GM15510 (cell line): ENCODE results near the gene KRTAP5-11.

Source experiments
- POLR2A ChIP-seq: IDR thresholded peaks from 3 replicates; pipeline ENCODE4 v1.6.1; 2011; ENCODE audit warnings: borderline replicate concordance; ENCODE audit not compliant: insufficient read length; ENCODE audit errors: extremely low read depth

Gene KRTAP5-11, protein sequence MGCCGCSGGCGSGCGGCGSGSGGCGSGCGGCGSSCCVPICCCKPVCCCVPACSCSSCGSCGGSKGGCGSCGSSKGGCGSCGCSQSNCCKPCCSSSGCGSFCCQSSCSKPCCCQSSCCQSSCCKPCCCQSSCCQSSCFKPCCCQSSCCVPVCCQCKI

DNA sequence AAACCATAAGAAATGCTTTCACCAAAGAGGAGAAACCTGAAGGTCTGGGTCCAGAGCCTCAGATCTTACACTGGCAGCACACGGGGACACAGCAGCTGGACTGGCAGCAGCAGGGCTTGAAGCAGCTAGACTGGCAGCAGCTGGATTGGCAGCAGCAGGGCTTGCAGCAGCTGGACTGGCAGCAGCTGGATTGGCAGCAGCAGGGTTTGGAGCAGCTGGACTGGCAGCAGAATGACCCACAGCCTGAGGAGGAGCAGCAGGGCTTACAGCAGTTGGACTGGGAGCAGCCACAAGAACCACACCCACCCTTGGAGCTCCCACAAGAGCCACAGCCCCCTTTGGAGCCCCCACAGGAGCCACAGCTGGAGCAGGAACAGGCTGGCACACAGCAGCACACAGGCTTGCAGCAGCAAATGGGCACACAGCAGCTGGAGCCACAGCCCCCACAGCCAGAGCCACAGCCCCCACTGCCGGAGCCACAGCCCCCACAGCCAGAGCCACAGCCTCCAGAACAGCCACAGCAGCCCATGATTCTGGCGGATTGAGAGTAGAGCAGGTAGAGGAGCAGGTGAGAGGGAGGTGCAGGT lies at the start of gene KRTAP5-11:
TSS of gene KRTAP5-11 (minus strand) at position 567 of the 587 bp plus-strand sequence. CDS start at position 529, 38 bp downstream.
- no peak for TF ChIP-seq POLR2A

DNA sequence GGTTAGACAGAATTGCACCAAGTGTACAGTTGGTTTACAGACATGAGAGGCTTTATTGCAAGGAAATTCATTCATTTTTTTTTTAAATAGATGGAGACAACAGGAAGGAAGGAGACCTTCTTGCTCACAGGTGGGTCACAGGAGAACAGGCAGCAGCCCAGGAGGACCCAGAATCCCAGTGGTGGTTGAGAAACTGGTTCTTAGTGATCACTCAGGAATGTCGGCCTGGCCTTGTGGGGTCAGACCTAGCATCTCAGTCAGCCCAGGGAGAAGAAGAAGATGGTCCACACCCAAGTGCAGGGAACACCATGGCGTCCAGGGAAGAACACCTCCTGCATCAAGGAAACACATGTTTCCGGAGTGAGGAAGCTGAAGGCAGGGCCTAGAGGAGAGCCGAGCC lies 849 bp downstream of the KRTAP5-11 start:
- no peak for TF ChIP-seq POLR2A

DNA sequence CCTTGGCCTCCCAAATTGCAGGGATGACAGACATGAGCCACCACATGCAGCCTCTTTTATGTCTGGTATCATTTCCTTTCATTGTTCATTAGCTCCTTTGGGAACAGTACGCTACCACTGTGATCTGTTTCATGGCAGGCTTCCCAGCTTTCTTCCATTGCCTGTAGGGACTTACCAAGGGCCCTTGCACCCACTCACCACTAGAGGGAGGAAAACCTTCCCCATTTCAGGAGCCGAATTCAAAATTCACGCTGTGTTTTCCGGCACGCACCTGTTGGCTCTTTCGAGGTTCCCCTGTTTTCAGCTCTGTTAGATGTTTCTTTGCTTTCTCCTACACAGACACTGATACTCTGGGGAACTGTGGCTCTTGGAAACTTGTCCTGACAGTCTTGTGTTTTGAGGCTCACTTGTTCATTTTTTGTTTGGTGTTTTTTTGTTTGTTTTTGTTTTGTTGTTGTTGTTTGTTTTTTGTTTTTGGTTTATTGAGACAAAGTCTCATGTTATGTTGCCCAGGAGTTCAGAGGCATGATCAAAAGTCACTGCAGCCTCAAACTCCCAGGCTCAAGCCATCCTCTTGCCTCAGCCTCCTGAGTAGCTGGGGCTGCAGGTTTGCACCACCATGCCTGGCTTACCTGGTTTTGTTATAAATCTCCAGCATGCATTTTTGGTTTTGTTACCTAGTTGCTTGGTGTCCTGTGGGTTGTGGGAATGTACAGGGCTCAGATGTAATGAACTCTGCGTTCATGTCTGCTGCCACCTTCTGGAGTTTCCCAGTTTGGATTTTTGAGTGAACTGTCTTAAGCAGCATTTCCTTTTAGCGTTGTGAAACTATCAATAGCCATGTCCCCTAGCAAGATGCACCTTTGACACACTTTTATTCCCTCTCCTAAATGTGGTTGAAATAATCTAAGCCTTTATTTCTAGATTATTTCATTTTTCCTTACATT lies 2.3 kb downstream of the KRTAP5-11 start:
- no peak for TF ChIP-seq POLR2A

GRCh38 chr11:71577469-71578004 lies 5.1 kb downstream of the KRTAP5-11 start:
- TF ChIP-seq POLR2A: no peak

- TF ChIP-seq POLR2A: no peak
These were observed 6.8 kb downstream of the KRTAP5-11 start for GRCh38 chr11:71575723-71576424.

DNA sequence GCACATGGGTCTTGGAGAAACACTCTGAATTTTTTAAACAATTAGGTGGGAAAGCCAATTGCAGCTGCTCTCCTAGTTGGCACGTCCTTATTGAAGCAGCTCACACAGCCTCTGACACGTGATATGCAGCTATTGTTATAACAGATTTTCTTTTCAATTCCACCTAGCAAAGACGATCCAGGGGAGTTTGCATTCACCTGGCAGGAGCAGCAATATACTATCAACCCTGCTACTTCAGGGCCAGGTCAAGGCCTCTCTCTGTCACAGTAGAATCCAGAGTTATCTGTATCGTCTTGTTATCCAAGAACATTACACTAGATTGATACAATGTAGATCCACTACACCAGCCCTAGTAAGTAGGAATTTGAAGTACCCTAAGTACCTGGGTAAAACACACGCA lies 8.3 kb downstream of the KRTAP5-11 start:
- TF ChIP-seq POLR2A: no peak

- no peak for TF ChIP-seq POLR2A
These were observed 9.9 kb downstream of the KRTAP5-11 start for GRCh38 chr11:71572811-71573210.

DNA sequence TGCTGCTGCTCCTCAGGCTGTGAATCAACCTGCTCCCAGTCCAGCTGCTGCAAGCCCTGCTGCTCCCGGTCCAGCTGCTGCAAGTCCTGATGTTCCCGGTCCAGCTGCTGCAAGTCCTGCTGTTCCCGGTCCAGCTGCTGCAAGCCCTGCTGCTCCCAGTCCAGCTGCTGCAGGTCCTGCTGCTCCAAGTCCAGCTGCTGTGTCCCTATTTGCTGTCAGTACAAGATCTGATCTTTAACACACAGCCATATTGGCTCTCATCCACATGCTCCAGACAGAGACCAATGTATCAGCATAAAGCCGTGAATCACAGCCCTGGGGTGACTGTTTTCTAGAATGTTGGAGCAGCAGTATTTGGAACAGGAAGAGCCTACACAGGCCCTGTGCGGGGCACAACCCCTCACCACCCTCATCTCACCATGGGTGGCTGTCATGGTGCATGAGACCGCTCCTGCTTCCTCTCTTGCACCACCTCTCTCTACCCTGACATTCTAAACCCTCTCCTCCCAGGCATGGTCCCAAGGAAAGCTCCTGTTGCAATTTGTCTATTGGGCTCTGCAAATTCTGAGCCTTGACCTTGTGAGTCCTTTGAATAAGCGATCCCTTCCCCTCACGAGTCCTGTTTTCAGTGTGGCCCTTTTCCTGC lies 13.8 kb downstream of the KRTAP5-11 start:
- no peak for TF ChIP-seq POLR2A

GRCh38 chr11:71566081-71566620 lies 16.5 kb downstream of the KRTAP5-11 start:
- TF ChIP-seq POLR2A: no peak

DNA sequence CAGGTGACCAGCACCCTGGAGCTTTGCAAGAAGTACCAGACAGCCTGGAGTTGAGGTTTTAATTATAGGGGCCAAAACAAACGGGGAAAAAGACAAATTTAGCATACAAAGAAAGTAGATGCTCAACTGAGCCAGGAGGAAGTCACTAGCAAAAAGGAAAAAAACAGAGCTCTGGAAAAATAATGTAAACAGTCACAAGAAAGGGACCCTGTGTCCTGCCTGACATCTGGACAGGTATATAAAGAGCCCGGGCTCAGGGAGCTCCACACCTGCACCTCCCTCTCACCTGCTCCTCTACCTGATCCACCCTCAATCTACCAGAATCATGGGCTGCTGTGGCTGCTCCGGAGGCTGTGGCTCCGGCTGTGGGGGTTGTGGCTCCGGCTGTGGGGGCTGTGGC lies 17.4 kb downstream of the KRTAP5-11 start, which contains the start of gene KRTAP5-10:
TSS of gene KRTAP5-10 (plus strand) at position 301 of the 400 bp plus-strand sequence. CDS start at position 326, 25 bp downstream.
- no peak for TF ChIP-seq POLR2A

- TF ChIP-seq POLR2A: no peak
These were observed 18.2 kb downstream of the KRTAP5-11 start for GRCh38 chr11:71564430-71564829.

- no peak for TF ChIP-seq POLR2A
These were observed 19.3 kb downstream of the KRTAP5-11 start for GRCh38 chr11:71563406-71563805.

DNA sequence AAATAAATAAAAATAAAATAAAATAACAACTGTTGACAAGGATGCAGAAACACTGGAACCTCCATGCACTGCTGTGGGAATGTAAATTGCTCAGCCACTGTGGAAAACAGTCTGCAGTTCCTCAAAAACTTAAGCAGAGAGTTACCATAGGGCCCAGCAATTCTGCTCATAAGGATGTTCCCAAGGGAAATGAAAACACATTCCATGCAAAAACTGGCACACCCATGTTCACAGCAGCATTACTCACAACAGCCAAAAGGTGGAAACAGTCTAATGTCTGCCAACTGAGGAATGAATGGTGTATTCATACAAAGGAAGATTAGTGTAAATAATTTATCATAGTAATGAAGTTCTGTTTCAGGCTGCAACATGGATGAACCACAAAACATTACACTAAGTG lies 20.6 kb downstream of the KRTAP5-11 start:
- no peak for TF ChIP-seq POLR2A

DNA sequence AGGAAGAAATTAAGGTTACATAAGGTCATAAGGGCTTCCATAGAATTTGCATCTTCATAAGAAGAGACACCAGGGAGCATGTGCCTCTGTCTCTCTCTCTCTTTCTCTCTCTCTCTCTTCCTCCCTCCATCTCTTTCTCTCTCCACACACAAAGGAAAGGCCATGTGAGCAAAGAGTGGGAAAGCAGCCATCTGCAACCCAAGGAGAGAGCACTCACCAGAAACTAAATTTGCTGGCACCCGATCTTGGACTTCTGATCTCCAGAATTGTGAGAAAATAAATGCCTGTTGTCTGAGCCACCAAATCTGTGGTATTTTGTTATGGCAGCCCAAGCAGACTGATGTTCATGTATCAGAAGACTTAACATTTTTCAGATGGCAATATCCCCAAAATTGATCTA lies 23.7 kb downstream of the KRTAP5-11 start:
- no peak for TF ChIP-seq POLR2A
